HG03575 (cell line): ENCODE data around the gene HBZ.
"Not testable (repeated sequence)": the region's sequence is repeated elsewhere in the genome, so short reads cannot be mapped to it uniquely, and the experiment has no call there.

ENCODE experiments used
- ATAC-seq: cut with Tn5 transposase; IDR thresholded peaks from one replicate; pipeline ENCODE4 v1.9.1; 2021; ENCODE audit not compliant: unreplicated experiment, insufficient number of reproducible peaks, low FRiP score; ENCODE audit errors: extremely low read depth

Gene HBZ

GRCh38 chr16:152141-153128 is at the start of gene HBZ:
TSS of gene HBZ (plus strand) at chr16:152644. CDS start at chr16:152910, 266 bp downstream.
- ATAC-seq = no peak

- ATAC-seq = no peak
Observed at GRCh38 chr16:104355-104754, 48.1 kb upstream of the HBZ start.

DNA sequence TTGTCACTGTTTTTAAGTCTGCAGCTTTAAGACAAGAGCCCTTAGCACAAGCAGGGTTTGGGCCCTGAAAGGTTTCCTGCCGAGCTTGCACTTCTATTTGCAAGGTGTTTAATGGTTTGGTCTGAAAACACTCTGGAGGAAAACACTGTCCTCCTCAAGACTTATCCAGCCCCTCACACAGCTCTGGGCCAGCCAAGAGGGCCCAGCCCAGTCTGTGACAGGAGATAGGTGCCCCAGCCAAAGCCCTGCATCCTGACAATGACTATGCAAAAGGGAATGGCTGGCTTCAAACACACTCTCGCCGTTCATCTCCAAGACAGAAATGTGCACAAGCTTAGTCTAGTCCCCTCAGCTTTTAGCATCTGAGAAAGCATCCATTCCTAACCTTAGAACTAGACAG is 47.5 kb upstream of the HBZ start:
- ATAC-seq = no peak

DNA sequence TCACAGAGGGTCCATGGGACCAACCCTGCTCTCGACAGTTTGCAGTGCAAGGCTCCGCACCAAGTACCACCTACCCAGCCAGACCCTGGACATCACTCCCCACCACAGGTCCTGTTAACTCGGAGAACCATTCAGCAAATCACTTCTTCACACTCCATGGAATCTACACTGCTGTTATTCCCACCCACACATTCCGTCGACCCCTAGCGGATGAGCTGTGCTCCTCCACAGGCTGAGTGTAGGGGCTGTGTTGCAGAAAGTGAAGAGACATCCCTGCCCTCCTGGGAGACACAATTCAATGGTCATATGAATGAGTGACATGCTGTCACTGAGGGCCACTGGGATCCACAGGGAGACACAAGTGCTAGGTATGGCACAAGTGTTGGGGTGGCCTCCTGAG is 46.9 kb upstream of the HBZ start:
- no peak for ATAC-seq

DNA sequence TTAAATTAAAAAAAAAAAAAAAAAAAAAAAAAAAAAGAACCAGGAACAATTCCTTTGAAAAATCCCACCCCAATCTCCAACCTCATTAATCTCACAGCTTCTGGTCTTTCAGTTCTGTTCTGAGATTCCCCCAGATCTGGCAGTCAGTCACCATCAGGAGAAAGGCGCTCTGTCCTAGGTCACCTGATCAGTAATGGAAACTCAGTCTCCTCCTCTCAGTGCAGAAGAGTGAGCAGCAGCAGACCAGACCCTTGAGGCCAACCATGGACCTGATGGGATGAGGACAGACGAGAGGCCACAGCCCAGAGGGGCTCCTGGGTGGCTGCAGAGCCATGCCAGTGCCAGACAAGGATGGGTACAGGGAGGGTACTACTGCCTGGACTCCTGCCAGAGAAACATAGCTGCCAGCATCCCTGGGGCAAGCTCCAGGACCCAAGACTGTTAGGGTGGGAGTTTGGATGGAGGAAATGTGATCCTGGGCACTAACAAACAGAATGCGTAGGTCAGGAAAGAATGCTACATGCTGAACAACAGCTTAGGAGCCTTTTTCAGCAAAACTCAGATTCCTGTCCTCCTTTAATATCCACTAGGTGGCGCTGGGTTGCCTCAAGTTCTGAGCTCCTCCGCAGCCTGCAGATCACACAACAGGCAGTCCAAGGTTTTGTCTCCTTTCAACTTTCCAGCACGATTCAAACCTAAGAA is 45.7 kb upstream of the HBZ start:
- ATAC-seq = no peak

DNA sequence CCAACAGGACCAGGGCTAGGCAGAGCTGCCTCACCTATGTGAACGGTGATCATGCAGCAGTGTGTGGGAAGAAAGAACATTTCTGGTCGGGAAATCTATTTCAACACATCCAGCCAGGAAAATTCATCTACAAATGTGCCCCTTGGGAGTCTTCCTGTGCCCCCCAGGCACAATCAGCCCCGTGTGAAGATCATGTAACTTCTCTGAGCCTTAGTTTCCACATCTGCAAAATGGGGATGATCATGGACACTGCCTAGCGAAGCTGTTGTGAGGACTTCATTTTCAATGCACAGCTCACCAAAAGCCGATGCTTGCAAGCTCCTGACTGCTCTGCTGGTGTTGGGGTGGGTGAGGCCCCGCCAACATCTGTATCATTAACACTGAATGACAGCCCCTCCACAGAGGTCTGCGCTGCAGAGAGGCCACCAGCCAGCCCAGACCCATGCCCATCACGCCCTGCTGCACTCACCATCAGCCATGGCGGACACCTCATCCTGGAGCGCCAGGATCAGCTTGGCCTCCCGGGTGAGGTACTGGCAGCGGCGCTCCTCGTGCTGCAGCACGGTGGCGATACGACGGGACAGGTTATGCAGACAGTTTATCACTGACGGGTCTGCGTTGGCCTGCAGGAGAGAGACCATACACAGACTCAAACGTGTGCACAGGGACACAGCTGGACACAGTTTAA is 40.1 kb upstream of the HBZ start:
- ATAC-seq = no peak

DNA sequence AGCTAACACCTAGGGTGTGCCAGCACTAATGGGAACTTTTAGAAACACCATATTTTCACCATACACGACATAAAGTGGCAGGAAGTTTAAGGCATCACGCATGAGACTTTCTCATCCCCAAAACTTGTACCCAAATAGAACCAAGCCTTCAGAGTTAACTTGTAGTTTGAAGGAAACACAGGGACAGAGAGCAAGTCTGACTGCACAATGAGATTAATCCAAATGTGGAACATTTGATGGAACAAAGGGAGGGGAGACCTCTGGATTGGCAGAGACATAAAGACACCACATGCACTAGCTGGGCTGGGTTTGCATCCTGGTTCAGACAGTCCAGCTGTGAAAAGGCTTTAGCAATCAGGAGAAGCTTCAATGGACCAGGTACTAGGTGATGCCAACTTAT is 38.1 kb upstream of the HBZ start:
- ATAC-seq = no peak

- ATAC-seq = no peak
Observed at GRCh38 chr16:116015-116414, 36.4 kb upstream of the HBZ start.

GRCh38 chr16:117379-118365 is 34.8 kb upstream of the HBZ start:
- no peak for ATAC-seq

- no peak for ATAC-seq
Observed at GRCh38 chr16:118857-119256, 33.6 kb upstream of the HBZ start.

DNA sequence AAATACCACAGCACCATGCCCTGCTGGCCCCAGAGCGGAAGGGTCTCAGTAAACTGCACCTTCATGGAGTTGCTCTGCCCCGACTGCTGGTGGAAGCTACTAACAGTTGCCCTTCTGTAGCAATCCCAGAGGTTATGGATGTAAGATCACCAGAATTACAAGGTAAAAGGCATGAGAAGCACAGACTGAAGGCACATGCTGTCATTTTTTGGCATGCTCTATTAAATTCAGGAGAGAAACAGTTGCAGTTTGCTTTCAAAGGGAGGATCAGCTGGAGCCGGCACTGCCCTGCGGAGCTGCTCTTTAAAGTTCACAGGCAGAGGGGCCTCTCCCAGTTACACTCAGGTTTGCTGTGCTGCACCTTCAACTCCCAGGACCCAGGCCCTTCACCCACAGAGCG is 33.1 kb upstream of the HBZ start:
- ATAC-seq = no peak

DNA sequence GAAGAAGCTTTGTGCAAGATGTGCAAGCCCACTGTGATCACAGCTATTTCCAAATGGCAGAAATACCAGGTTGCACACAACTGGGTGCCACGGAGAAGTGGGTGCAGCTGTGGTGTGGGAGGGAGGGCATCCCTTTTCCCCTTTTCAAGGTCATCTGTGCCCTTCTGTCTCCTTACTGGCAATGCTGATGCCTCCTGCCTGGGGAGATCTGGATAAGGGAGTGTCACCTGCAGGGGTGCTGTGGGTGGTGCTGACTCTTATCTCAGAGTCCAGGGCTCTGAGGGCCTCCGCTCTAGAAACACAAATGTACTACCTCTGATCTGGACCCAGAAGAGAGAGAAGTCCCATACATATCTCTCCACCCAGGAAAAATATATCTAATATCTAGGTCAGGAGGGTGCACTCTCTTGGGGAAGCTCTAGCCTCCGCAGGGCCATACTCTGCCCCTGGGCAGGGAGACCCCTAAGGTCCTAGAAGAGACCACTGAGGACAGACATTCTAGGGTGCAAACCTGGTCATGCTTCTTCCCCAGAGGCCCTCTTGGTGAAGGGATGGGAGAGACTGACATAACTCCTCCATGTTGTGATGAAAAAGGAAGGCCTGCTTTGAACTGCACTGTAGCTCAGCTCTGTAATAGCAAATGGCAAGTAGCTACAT is 32.5 kb upstream of the HBZ start:
- ATAC-seq = no peak

DNA sequence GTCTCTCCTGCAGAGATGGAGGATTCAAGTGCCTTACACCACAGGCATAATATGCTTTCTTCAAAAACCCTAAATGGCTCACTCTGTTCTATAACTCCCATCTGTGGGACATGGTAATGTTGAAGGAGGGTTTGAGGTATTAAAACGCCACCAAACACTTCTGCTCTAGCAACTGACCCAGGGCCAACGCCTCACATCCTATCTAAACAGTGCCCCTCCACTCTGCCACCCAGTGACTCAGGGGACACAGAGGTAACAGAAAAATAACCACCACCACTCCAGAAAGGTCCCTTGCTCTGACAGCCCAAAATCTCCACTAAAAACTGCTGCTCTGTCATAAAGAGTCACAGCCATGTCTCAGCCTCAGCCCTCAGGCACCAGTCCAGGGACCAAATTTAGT is 31.7 kb upstream of the HBZ start:
- ATAC-seq = no peak

- ATAC-seq = no peak
Observed at GRCh38 chr16:122361-122760, 30.1 kb upstream of the HBZ start.

GRCh38 chr16:123558-124350 is 28.7 kb upstream of the HBZ start:
- not testable (repeated sequence) for ATAC-seq

- ATAC-seq = no peak
Observed at GRCh38 chr16:125011-125410, 27.4 kb upstream of the HBZ start.

GRCh38 chr16:129075-129474 is 23.4 kb upstream of the HBZ start:
- no peak for ATAC-seq
